HG02798 (cell line): Measurements from ENCODE around the gene GRAMD1C.
"Not testable (repeated sequence)": the region's sequence is repeated elsewhere in the genome, so short reads cannot be mapped to it uniquely, and the experiment has no call there.

Experiments used
- ATAC-seq: cut with Tn5 transposase; IDR thresholded peaks from one replicate; pipeline ENCODE4 v1.9.1; 2021; ENCODE audit warnings: mild to moderate bottlenecking; ENCODE audit not compliant: unreplicated experiment, poor library complexity

Gene GRAMD1C

DNA sequence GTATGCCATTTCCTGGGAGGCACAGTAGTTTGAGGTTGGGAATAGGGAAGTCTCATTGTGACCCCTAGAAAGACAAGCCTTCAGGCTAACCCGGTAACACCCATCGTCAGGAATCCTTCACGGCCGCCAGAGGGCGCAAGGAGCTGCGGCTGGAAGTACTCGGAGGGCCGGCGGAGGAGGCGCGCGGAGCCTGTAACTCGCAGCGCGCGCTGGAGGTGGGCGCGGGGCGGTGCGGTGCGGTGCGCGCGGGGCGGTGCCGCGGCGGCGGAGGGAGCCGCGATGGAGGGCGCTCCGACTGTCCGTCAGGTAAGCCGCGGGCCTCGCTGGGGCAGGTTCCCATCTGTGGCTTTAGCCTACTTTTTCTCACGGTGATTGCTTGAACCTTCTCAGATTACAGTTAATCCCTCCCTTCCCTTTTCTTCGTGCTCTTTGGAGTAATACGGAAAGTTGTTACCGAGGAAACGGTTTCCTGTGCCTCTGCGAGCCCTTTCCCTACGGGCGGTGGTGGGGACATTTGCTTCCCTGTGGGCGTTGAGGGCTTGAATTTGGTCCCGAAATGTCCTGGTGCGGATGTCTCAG is at the start of gene GRAMD1C:
Gene GRAMD1C (plus strand): TSS at position 158 of the 579 bp plus-strand sequence. CDS start 122 bp downstream, at position 280.
- peak; percentile 96 for ATAC-seq

DNA sequence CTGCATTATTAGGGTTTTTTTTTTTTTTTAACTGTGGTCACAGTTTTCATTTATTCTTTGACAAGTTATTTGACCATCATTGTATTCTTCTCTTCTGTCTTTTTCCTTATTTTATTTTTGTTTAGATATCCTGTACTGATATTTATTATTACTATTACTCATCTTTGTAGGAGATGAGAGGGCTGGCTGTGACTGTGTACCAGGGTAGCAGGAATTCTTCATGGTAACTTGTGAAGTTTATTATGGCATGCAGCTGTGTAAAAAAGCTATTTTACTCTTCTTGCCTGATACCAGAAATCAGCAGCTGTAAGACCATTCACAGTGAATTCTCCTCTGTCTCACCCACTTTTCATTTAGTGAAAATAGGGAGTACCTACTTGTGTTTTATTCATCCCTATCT is 47.2 kb upstream of the GRAMD1C start:
- no peak for ATAC-seq

DNA sequence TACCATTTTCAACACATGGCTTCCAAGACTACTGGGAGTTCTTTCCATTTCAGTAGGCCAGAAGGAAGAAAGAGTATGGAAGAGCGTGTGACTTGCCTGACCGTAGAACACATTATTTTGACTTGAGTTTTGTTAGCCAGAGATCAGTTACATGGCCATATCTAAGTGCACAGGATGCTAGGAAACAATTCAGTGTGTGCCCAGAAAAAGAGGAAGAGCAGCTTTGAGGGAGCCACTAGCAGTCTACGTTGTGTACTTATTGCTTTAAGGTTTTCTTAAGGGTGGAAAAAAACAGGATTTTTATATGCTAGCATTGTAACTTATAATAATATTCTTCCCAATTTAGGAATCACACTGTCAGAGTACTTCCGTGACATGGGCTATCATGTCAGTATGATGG is 44.1 kb upstream of the GRAMD1C start:
- ATAC-seq = no peak

DNA sequence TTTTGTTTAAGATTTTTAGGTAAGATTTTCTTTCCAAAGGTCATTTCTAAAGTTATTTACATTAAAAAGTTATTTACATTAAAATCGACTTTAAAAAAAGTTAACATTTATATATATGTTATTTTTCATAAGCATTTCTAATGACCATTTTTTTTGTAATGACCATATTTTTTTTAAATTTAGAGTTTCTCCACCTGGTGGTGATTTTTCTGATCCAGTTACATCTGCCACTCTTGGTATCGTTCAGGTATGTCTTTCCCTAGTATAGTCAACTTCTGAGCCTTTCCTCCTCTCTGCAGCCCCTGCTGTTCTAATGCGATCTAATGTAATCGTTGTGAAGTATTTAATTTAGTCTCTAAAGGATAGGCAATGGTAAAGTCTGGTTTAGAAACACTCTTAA is 42.9 kb upstream of the GRAMD1C start:
- ATAC-seq = no peak

DNA sequence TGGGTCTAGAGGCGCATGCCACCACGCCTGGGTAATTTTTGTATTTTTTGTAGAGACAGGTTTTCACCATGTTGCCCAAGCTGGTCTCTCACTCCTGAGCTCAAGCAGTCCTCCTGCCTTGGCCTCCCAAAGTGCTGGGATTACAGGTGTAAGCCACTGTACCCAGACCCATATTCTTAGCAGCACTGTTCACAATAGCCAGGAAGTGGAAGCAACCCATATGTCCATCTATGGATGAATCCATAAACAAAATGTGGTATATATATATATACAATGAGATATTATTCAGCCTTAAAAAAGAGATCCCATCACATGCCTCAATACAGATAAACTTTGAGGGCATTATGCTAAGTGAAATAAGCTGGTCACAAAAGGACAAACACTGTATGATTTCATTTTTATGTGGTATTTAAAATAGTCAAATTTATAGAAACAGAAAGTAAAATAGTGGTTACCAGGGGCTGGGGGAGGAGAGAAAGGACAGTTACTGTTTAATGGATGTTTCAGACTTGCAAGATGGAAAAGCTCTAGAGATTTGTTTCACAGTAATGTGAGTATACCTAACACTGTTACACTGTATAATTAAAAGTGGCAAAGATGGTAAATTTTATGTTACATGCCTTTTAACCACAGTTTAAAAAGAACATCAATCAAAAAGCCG is 35.7 kb upstream of the GRAMD1C start:
- peak; percentile 62 for ATAC-seq

DNA sequence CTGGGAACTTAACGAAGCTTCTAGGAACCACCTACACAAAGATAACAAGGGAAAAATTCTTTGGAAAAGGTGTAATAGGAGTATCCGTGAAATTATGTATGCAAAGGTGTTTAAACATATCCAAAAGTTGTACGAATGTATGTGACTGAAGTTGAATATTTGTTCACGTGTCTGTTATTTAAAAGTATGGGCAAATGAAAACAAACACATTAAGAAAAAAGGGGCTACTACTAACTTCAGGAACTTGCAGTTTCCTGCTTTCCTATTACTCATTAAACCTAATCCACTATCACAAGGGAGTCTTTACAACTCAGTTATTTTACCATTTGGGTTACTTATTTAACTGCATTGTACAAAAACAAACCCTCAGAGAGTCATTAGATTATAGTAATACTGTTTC is 33.9 kb upstream of the GRAMD1C start:
- ATAC-seq = no peak

DNA sequence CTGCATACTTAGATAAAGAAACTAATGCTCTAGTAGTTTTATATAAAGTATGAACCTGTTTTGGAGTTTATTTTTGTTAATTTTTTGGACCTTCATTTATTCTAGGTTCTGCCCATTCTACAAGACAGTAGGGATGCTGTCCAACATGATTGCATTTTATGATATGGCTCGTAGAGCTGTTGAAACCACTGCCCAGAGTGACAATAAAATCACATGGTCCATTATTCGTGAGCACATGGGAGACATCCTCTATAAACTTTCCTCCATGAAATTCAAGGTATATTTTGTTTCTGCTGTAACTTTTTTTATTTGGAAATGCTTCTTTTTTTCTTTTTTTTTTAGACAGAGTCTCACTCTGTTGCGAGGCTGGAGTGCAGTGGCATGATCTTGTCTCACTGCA is 33.3 kb upstream of the GRAMD1C start:
- ATAC-seq = no peak

DNA sequence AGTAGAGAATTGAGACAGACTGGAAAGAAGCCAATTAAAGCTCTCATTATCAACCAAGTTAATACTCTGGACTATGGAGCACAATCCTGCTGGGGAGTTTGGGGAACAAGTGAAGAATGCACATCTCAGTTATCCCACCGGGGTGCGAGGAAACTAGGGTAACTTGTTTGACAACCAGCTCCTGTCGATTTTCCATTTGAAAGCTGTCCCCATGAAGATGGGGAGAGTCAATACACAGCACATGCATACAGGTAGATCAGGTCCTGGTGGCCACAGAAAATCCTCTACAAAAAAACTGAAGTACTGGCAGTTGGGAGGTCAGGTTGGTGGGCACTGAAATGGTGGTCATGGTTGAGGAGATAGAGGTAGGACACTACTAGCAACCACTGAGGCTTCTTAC is 25.7 kb upstream of the GRAMD1C start:
- no peak for ATAC-seq

DNA sequence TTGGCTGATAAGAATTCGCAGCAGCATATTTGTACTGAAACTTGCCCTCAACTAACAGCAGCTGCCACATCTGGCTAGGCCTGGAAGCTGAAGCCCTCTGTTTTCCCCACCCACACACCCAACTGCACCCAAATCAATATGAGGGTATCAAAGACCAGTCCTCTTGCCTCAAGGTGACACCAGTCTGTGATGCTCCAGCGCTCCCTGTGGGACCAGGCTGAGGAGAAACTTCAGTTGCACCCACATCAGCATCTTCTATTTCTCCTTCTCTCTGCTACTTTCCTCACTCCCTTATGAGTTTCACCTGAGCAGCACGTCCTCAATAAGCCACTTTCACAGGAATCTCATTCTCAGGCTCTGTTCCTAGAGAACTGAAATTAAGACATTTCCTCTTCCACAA is 18.7 kb upstream of the GRAMD1C start:
- ATAC-seq = no peak

DNA sequence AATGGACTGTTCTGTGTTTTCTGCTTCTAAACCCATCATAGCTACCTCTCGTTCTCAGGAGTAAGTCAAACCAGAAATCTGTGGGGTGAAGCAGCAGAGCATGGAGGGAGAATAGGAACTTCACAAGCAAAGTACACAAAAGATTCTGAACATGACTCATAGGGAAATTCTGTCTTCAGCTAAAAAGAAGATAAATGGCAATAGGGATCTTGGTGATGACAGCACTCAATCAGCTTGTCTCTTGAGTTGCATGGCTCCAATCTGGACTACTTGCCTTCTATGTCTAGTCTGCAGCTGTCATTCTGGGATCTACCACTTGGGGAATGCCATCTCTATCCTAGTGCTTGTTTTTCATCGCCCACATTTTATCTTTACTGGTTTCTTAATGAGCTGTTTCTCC is 13.5 kb upstream of the GRAMD1C start:
- ATAC-seq = peak; percentile 65

DNA sequence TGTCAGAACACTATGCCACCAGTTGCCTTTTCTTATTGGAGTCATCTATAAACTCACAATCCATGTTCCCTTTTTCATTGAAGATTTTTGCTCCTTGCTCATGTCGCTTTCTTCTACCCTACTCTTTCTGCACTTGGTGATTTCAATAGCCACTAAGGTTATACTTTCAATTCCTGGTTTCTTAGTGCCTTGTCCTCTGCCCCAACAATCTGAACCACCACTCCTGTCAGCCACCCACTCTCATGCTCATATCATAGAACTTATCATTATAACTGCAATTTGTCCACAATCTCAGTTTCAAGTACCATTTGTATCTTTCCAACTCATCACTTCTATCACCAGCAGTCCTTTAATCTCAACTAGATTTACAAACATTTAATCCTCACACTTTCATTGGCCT is 10.0 kb upstream of the GRAMD1C start:
- ATAC-seq = peak; percentile 47

DNA sequence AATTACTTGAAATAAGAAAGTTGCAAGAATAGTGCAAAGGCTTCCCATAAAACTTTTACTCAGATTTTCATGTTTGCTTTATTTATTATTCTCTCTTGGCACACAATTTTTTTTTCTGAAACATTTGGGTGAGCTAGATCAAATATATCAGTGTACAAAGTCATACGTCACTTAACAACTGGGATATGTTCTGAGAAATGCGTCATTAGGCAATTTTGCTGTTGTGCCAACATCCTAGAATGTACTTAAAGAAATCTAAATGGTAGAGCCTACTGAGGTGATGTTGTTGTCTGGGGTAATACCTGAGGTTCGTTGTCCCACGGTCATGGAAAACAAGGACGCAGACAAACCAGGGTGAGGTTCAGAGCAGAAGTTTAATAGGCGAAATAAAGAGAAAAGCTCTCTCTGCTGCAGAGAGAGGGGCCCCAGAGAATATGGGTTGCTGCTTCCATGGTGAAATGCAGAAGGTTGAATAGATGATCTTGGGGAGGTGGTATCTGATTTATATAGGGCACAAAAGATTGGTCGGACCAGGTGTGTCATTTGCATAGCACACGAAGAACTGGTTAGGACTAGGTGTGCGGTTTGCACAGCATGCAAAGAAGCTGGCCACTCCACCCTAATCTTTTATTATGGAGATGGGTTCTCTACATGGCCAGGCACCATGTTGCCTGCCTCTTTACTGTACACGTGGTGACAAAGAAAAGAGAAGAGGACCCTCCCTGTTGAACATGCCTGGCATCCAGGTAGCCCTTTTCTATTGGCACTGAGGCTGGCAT is 8.8 kb upstream of the GRAMD1C start:
- ATAC-seq = peak; percentile 23

DNA sequence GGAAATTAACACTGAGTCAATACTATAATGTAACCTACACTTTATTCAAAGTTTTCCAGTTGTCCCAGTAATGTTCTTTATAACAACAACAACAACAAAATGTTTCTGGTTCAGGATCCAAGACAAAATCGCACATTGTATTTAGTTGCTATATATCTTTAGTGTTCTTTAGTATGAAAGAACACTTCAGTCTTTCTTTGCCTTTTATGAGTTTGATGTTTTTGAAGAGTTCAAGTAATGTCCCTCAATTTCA is 7.6 kb upstream of the GRAMD1C start:
- ATAC-seq = no peak

DNA sequence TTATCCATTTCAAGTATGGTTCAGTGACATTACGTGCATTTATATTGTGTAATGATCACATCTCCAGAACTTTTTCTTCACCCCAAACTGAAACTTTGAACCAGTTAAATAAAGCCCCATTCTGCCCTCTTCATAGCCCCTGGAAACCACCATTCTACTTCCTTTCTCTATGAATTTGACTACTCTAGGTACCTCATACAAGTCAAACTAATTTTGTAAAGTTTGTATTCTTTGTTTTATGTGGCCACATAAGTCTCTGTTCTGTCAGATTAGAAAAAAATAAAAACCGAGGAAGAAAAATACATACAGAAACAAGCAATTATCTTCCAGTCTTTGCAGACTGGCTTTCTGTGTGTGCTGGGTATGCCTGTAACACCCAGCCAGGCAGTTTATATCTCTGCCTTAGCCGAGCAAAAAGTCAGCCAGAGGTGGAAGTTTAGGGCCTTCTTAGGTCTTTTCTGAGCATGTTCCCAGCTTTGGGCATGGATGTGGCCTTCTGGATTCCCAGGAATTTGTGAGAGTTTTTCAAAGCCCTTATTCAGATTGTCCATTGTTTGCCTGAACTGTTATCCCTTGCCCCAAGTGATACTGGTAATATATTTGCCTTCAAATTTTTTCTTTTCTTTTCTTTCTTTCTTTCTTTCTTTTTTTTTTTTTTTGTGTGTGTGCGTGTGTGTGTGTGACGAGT is 6.0 kb upstream of the GRAMD1C start:
- ATAC-seq = no peak

DNA sequence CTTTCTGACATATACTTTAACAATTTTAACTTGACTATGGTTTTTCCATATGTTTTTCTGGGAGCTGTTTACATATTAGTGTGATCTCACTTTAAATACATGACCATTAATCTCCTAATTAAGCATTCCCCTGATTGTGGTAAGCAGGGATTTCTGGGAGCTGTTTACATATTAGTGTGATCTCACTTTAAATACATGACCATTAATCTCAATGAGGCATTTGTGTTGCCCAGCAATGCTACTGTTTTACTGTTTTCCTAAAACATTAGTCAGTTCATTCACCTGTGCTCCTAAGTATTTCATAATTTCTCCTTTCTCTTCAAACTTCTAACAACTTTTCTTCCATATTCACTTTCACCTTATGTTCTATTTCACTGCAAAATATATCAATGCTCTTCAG is 3.6 kb upstream of the GRAMD1C start:
- no peak for ATAC-seq

DNA sequence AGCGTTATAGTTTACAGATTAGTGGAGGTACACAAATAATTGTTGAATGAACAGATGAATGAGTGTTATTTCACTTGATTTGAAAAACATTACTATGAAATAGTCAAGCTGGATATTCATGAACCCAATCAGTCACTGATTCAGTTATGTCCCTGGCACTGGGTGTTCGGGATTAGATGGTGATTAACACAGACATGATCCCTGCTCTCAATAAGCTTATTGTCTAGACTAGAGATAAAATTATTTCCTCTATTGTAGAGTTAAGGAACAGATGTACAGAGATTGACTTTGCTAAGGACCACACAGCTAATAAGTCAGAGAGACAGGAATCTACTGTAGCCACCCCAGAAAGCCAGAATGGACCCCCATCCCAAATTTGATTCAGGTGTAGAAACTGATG is 963 bp downstream of the GRAMD1C start:
- ATAC-seq = no peak

DNA sequence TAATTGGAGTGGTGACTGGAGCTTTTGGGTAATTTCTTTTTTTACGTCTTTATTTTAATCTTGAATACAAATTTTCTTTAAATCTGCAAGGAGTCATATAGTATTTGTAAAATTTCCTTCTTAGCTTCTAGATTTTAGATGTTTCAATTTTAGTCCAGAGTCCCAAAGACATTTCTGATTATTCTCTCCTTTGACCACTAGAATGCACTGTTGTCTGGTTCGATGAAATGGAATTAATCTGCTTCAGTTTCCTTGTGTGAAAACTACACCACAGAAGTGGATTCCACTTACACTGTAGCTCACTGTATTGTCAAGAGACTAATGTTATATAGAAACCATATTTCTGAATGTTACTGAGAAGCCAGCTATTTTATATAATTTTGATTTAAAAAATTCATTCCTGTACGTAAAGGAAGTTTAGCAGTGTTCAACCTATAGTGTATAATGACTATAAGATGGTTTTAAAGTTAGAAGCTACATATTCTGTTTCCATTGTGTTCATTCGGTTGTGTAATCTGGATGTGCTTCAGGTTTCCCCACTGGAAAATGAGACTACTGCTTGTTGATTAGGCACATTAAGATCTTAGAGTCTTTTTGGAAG is 6.1 kb downstream of the GRAMD1C start:
- ATAC-seq = no peak

DNA sequence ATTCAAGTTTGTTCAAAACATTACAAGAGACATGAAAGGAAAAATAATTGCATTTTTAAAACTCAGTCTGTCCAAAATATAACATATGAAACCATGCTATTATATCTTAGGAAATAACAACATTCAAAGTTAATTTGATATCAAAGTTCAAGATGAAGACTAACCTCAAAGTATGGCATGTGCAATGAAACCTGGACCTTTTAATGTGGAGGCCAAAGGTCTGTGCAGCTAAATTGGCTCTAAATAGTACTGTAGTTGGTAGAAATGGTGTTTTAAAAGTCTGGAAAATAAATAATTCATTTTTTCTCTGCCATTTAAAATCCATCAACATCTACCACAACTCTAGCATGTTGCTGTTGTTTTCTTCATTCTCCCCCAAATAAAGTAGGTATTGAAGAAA is 8.7 kb downstream of the GRAMD1C start:
- no peak for ATAC-seq

DNA sequence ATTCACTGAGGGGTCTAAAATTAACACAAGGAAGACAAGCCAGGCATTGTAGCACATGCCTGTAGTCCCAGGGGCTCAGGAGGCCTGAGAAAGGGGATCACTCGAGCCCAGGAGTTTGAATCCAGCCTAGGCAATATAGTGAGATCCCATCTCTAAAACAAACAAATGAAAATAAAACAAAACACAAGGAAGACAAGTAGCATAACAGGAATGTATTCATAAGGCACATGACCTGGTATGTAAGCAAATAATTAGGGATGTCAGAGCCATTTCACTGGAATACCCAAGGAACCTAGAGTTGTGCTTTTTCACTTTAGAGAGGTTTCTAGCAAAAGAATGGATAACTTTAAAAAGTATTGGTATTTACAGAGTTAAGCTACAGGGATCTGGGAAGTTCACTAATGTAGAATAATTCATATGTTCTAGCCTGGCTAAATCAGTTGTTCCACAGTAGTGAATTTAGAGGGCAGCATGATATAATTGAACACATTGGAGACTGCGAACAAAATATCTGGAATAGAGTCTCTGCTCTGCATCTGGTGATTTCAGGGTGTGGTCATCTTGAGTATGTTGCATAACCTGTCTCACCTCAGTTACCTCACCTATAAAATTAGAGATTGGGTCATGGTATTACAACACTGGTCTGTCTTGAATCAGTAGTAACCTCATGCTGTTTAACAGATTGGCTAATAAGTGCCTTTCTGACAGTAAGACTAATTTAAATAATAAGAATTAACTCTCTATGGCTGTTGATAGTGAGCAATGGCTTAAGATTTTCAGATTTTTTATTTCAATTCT is 9.3 kb downstream of the GRAMD1C start:
- no peak for ATAC-seq

DNA sequence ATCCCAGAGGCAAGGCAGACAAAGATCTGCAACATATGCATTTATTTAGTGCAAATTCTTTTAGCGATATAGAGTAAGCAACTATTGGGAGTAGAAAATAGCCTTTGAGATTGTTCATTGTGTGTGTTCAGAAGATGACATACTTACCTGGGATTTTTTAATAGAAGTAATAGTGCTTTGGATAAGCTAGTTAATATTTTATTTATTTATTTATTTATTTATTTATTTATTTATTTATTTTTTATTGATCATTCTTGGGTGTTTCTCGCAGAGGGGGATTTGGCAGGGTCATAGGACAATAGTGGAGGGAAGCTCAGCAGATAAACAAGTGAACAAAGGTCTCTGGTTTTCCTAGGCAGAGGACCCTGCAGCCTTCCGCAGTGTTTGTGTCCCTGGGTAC is 10.5 kb downstream of the GRAMD1C start:
- not testable (repeated sequence) for ATAC-seq
